NB4 (cell line): Measurements from ENCODE around the gene TMEM11.

Source experiments
- CTCF ChIP-seq: IDR thresholded peaks from one replicate; pipeline ENCODE4 v1.5.1; 2012; ENCODE audit warnings: low read depth, low read length
- MAX ChIP-seq: IDR thresholded peaks from 2 replicates; pipeline ENCODE4 v1.6.1; 2011; ENCODE audit warnings: low read depth, low read length
- POLR2A ChIP-seq: IDR thresholded peaks from 2 replicates; pipeline ENCODE4 v1.6.1; 2011; ENCODE audit warnings: mild to moderate bottlenecking; ENCODE audit not compliant: insufficient read length; ENCODE audit errors: extremely low read depth

- TF ChIP-seq POLR2A: no peak
- no peak for TF ChIP-seq CTCF
- TF ChIP-seq MAX: no peak
These were observed 29.0 kb upstream of the TMEM11 start for GRCh38 chr17:21242780-21243515.
